Adipose tissue (tissue), 3 donors: Measurements from ENCODE around the gene B3GNT2. TPM values are rescaled to one million over a fixed set of nuclear protein-coding genes. Genes with fewer than 3 reads are reported as not detected.
"Not testable (repeated sequence)": the region's sequence is repeated elsewhere in the genome, so short reads cannot be mapped to it uniquely, and the experiment has no call there.

Experiments used
- H3K27ac ChIP-seq: one replicate; pipeline ENCODE4 v1.5.1; 2013; ENCODE audit warnings: low read depth, low read length
- WGBS, 3 donors: extraction: QIAGEN DNeasy Blood & Tissue Kit; methylation state at CpG; one replicate each; pipeline ENCODE4 v1.1.7; 2013; 5-methylcytosine and 5-hydroxymethylcytosine counted together
- polyA plus RNA-seq, 3 donors: library from polyadenylated mRNA; stranded (reverse); fragments of 200-250 nt; gene quantifications; one replicate each; pipeline ENCODE4 v1.2.3, GENCODE V29; 2013
- donor health status: healthy with polysubstance abuse.
- donor health status: Bipolar disorder and iron deficiency.
- donor health status: healthy.

The B3GNT2 gene
- polyA plus RNA-seq, 3 donors = 6.9 to 10.3 (median 9.4) TPM

DNA sequence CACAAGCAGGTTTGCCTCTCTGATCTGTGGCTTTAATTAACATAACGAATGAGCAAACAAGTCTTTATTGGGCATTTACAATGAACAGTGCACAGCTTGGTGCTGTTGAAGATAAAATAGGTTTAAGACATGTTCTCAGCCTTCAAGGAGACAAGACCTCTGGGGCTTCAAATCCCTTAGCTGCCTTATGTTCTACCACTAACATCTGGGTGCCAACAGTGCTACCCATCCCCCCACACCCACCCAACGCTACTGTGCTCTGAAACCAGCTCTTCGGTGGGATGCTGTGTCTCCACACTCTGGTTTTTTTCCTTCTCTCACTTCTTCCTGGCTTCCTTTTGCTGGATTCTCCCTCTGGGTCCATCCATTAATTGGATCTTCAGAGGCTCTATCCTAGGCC, 14.1 kb upstream of the B3GNT2 start:
- WGBS, 3 donors = 76 to 89% (median 85%) methylated on average over 3 of the region's 3 CpGs
- H3K27ac ChIP-seq = no peak overlapping the region

DNA sequence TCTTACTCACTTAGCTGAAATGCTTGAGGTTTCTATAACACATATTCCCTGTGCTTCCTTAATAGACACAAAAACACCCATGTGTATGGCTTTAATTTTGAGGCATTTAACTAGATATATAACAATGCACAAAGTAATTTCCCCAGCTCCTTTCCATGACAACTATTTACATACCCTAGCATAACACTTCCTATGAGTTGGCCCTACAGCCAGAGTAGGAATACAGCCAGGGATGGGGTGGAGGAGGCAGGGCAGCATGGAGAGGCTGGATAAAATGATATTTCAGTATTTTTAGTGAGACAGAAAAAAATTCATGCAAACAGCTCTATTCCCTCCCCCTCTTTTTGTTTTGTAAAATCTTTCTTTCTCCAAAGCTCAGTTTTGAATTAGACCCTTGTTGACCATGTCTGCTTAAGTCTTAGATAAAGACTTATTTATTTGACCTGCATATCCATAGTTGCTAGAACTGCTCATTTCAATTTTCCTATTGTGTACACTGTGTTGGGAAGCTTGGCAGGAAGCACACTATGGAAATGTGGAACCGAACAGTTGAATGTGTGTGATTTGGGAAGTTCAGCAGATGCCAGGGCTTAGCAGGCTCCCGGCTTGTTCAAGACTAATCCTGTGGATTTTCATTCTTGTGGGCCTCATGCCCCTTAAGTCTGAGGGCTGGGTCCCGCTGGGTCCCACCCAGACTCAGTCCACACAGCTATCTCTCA, 11.2 kb upstream of the B3GNT2 start:
- H3K27ac ChIP-seq = no peak overlapping the region
- WGBS, 3 donors = 61 to 79% (median 77%) methylated on average over 3 of the region's 3 CpGs

DNA sequence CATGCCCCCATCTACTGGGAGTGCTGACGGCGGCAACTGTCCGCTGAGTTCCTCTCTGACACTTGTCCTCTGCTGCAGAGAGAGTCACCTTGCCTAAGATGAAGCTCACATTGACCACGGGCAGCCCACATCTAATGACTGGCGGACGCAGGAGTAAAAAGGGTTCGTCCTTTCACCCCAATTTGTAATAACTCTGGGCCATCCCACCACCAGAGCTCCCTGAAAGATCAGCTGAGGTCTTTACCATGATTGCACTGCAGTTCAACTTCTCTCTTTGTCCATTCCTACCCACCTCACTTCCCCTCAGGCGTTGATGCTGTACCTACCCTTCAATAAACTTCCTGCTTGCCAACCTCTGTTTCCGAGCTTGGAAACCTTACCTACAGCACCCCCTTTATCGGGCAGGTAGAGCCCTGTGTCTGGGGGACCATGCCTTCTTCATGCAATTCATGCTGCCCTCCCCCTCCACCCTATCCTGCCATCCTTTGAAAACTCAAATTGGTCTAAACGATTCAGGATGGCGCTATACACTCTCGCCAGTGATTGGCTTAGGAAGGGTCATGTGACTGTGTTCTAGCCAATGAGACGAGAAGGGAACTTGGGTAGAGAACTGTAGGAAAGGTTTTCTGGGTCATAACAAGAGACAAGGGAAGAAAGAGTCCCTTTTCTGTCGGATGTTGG, 10.3 kb upstream of the B3GNT2 start:
- no peak overlapping the region for H3K27ac ChIP-seq
- 89 to 96% (median 90%) methylated on average over 15 of the region's 15 CpGs for WGBS, 3 donors

DNA sequence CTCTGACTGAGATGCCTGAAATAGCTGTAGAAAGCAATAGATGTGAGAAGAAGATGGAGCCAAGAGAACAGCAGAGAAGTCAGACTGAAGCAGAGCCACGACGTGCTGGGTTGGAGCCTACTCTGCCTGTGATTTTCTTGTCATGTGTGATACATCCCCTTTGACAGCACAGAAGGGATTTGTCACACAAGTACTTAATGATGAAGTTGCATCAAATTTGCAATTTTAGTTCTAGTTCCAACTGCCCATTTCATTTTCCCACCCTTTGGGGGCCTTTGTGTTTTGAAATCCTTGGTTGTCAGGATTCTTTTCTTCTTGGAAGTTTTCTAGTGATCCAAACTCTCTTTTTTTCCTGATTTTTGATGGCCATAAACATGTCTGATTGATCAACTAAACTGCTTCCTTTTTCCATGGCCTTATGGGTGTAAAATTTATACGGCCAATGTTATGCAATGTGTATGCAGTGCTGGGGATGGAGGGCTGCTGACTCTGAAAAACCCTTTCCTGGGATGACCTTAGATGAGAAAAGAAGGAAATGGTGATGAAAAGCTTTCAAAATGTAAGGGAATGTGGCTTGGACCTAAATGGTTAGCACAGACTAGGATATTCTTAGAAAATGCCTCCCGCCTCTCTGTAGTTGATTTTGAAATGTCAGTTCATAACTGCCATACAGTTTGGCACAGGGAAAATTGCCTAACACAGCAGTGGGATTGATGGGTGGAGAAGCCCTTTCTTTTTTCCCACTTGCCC, 9.6 kb upstream of the B3GNT2 start:
- 47 to 71% (median 57%) methylated on average over 4 of the region's 4 CpGs for WGBS, 3 donors
- no peak overlapping the region for H3K27ac ChIP-seq

DNA sequence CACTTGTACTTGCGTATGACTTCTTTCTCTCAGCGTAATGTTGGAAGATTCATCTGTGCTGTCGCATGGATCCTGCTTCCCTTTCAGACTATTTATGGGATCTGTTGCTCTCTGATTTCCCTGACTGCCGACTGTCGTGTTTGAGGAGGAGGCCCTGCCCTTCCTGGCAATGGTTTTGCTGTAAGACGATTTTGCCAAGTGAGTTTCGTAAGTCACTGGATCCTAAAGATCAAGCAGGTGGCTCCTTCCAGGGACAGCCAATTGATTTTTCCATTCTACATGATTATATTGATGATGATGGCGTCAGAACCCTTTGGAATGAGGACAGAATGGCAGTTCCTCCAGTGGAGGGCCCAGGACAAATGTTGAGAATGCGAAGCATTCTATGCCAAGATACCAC, 8.7 kb upstream of the B3GNT2 start:
- H3K27ac ChIP-seq = no peak overlapping the region
- 37 to 59% (median 58%) methylated on average over 9 of the region's 9 CpGs for WGBS, 3 donors

DNA sequence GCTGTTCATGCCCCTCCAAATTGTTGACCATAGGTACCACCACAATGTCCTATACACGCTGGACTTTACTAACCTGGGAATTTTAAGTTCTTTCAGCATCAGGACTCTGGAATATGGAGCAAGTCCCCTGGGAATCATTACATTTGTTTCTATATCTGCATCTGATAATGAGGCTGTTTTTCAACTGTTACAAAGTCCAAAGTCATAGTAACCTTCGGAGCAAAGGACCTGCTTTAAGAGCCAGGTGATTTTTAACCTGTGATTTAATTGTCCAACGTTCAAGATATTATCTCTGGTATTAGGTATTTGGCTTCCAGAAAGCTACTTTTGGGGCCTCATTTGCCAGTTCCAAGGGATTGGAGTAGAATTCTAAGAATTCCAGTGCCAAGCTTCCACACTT, 7.5 kb upstream of the B3GNT2 start:
- H3K27ac ChIP-seq = no peak overlapping the region
- WGBS, 3 donors = 32 to 90% (median 87%) methylated on average over 3 of the region's 3 CpGs

DNA sequence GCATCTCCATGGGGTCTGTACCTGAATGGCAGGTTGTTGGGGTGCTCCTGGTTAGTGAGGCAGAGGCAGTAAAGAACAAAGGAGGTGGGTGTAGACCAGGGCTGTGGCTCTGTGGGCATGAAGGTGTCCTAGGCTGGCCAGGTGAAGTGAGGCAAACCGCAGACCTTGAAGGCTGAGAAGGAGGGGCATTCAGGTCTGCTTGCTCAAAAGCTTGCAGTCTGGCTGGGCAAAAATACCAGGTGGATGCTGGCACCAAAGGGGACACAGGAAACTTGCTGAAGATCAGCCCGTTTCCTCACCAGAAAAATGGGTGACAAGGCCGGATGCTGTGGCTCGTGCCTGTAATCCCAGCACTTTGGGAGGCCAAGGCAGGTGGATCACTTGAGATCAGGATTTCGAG, 6.7 kb upstream of the B3GNT2 start:
- WGBS, 3 donors = 56 to 93% (median 89%) methylated on average over 5 of the region's 5 CpGs
- no peak overlapping the region for H3K27ac ChIP-seq

DNA sequence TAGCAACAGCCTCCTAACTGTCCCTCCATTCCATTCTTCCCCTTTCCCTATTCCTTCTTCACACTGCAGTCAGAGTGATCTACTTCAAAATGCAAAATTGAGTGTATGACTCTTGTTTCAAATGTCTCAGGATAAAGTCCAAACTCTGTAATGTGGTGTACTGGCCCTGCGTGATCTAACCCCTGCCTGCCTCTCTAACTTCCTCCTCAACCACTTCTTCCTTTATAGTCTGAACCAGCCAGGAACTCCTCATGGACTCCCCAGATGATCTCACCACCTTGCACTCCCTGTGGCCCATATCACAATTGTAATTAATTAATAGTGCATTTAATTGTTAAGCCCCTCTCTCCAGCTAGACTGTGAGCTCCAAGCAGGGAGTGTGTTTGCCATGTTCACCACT, 3.1 kb upstream of the B3GNT2 start:
- whole genome bisulfite sequencing, 3 donors = 43 to 100% (median 62%) methylated on average over 1 of the region's 1 CpG
- H3K27ac ChIP-seq = no peak overlapping the region

DNA sequence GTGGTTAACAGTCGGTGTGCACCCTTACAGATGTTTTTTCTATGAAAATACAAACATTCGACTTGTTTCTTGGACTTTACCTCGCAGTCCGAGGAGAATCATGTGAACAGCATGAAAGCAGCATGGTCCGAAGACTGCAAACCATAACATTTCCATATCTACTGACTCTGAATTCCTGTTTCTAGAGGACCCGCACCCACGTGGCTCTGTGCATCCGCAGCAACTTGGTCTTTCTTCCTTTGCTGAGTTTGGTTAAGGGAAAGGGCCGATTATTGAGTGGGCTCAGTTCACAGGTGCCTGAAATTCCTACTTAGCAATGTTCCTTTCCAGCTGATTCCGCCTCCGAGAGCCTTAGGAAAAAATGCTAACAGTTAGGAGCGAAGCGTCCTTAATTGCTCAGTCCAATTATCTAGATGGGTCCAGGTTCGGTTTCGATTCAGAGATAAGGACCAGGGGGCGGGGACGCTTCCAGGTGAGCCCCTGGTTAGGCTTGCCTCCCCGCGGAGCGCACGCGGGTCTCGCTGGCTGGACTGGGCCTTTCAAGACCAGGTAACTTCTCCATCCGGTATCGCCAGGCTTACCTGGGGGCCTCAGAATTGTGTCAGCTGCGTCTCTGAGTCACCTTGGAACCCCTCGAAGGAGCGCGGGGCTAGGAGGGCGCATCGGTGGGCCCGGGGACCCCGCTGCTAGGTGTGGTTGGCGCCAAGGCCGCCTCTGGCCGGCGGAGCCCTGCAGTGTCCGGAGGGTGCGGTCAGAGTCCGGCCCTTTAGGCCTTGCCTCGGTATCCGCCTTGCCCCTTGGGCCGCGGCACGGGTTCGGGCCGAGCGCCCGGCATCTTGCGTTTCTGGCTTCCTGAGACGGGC, 1.1 kb upstream of the B3GNT2 start:
- no peak overlapping the region for H3K27ac ChIP-seq
- WGBS, 3 donors = 50 to 64% (median 58%) methylated on average over 42 to 51 of the region's 51 CpGs

DNA sequence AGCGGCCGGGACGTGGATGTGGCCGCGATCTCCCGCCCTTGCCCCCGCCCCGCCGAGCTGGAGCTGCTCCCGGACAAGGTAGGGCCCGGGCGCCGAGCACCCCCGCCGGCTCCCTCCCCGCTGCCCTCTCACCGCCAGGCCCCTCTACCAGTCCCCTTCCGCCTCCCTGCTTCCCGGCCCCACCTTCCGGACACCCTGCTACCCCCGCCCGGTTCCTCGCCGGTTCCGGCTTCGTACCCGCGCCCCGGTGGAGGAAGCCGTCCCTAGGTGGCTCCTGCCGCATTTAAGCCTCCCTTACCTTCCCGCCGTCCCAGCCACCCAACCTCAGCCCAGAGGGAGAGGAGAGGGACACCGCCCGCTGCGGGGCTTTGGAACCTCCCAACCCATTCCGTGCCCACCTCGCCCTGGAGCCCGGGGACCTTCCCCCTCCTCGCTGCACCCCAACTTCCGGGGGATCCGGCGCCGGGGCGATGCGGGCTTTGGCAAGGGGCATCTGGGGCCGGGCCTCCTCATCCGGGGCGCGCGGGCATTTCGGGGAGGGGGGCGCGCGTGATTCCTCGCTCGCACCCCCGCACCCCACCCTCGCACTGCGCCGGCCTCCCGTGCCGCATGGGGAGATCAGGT, 475 bp downstream of the B3GNT2 start:
- WGBS, 3 donors = 0 to 1% (median 1%) methylated on average over 34 to 62 of the region's 63 CpGs
- H3K27ac ChIP-seq = peak overlapping the region; percentile 83

DNA sequence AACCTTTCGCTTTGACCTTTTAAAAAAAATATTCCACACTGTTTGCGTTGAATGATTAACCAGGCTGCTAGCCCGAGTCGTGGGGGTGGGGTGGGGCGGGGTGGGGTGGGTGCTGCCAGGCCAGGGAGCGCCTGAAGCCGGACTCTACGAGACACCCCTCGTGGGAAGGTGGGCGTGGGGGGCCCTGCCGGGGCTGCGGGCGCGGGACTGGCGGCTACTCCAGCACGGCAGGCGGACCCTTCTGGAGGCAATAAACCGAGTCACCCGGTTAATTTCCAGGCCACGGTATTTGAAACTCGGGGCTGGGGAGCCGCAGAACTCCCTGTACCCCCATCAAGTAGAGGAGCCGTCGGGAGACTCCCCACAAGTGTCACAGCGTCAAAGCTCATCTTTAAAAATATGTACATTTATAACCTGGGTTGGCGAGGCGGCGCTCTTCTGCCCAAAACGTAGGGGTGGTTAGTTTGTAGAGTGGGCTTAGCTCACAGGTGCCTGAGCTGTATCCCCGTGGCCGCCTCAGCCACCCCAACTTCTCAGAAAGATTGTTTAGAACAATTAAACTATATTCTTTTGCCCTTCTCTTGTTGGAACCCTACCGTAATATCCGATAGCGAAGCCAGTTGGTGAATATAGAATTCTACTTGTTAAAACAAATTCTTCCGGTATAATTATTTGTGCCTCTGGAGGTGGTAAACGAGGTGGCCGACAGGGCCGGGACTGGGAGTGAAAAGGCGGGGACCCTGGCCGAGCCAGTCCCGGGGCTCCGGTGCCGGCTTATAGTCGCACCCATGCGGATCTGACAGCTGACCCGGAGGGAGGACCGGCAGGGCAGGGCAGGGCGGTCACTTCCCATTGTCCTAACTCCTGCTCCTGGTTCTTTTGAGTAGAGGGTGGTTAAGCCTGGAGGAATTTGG, 1.4 kb downstream of the B3GNT2 start:
- peak overlapping the region; percentile 22 for H3K27ac ChIP-seq
- WGBS, 3 donors = 0 to 1% (median 1%) methylated on average over 47 to 48 of the region's 48 CpGs

DNA sequence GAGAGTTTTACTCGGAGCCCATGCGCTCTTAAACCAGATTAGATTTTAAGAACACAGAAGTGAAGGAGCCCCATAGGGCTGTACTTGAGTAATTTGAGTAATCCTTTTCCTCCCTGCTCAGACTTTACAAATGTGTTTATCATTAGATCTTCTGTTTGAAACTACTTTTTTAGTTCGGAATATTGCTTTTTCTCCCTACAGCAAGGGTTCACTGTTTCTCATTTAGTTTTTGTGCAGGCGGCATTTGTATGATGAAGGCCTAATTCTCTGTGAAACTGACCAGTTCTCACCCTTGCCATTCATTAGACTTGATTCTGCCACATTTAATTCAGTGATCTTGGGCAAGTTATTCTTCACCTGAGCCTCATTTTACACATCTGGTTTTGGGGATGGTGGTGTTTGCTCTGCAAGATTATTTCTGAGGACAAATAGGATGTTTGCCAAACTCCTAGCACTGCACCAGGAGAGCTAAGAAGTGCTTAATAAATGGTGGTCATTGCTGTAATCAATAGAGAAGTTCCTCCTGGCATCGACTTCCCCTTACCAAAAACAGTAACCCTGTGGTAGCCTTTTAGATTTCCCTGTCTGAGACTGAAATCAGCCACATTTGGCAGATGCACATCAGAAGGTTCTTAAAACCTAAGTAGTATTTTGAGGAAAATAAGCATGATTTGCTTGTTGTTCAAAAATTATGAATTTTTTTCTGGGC, 2.2 kb downstream of the B3GNT2 start:
- 10 to 18% (median 15%) methylated on average over 5 of the region's 5 CpGs for WGBS, 3 donors
- no peak overlapping the region for H3K27ac ChIP-seq

DNA sequence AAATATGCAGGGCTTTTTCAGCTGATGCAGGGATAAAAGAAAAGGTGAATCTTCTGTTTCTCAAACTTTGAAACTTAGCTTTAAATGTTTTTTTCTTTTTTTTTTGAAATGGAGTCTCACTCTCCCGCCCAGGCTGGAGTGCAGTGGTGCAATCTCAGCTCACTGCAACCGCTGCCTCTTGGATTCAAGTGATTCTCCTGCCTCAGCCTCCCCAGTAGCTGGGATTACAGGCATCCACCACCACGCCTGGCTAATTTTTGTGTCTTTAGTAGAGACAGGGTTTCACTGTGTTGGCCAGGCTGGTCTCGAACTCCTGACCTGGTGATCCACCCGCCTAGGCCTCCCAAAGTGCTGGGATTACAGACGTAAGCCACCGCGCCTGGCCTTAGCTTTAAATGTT, 2.9 kb downstream of the B3GNT2 start:
- WGBS, 3 donors = 85 to 92% (median 91%) methylated on average over 8 of the region's 8 CpGs
- H3K27ac ChIP-seq = not testable (repeated sequence)

DNA sequence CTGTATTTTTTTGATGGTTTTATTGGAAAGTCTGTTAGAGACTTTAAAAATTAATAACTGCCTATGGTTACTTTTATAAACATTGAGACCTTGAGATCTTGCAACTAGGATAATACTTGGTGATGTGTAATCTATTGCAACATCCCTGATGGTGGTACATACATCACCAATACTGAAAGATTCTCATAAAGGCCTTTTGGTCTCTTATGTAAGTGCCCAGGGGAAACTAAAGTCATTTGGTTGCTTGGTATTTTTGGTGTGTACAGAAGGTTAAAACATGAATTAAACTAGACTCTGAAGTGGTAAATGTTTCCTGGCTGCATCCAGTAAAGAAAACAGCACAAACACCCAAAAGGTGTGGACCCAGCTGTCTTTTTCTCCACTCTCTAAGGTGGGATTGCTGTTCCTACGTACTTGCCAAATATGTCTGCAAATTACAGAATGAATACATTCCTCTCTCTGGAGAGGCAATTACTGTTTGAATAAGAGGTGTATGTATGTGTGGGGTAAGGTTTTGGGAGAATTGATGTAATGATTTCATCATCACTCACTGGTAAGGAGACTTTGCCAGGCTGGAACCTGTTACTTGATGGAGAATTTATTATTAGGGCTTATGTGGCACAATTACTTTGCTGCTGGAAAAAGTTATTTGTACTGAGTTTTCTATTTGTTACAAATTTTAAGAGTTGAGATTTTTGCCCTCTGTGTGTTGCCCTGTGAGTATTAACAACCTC, 3.6 kb downstream of the B3GNT2 start:
- 25 to 82% (median 69%) methylated on average over 1 of the region's 1 CpG for WGBS, 3 donors

DNA sequence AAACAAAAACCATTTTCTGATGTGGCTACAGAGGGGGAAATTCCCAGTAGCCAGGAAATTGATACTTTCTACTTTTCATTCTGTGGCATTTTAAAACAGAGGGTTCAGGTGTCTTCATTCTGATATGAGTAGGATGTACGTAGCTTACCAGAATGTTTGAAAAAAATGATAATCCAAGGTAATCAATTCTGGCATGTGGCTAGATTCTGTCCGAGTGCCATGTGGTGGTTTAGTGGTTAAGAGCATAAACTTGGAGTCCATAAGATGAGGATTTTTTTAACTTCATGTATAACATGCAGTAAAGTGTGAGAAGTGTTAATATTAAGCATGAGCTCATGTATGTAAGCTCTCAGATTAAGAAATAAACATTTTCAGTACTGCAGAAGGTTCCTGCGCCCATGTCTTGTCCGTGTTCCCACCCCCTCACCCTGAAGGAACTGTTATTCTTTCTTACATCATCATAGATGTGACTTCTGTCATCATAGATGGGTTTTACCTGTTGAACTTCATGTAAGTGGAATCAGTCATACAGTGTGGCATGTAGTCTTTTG, 4.5 kb downstream of the B3GNT2 start:
- WGBS, 3 donors = 53 to 71% (median 64%) methylated on average over 4 of the region's 4 CpGs
- H3K27ac ChIP-seq = no peak overlapping the region

More for the DNA sequence above, 3.6 kb downstream of the B3GNT2 start:
- H3K27ac ChIP-seq = no peak overlapping the region

DNA sequence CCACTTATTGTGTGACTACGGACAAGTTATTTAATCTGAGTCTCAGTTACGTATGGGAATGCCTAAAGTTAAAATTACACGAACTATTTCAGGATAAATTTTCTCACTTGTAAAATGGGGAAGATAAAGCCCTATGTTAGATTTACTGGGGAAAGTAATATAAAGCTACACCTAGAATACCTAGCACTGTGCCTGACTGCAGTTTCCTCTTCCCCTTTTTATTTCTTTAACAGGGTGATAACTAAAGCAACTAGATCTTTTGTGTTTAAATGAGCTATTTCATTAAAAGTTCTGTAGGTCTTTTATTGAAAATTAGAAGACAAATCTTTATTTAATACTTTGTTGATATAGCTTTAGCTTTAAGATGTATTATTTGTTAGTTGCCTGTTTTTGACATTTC, 5.0 kb downstream of the B3GNT2 start:
- WGBS, 3 donors = 58 to 76% (median 68%) methylated on average over 3 of the region's 3 CpGs
- H3K27ac ChIP-seq = no peak overlapping the region
